ENCODE measurements around the gene IQGAP2. TPM values are rescaled to one million over a fixed set of nuclear protein-coding genes. Genes with fewer than 3 reads are reported as not detected.

The IQGAP2 gene
- polyA plus RNA-seq, 1 experiment: 0.63 TPM

DNA sequence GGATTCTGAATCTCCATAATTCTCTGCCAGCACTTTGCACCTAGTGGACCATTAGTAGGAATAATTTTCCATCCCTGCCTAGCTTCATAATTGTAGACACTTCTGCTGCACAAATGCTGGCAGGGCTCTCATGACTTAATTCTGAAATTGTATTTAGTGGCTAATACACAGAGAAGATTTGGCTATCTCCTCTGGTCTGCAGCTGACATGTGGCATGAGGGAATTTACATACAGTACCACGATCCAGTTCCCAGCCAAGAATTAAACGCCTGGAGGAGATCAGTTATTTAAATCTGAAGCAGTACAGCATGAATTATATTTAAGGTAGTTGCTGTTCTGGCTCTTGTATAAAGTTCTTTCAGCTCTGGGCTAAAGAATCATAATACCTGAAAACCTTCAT, 46.5 kb downstream of the IQGAP2 start:
- Histone ChIP-seq H3K9me3 (ENCODE audit: control insufficient read depth, insufficient read depth, low read length) (no peaks in the 10 kb centered on the region), H3K4me3 (ENCODE audit: low read depth, low read length) (no peak overlapping the region), H3K27me3 (ENCODE audit: control insufficient read depth, insufficient read depth, low read length) (no peaks in the 10 kb centered on the region), H3K27ac (ENCODE audit: low read depth, low read length) (no peak overlapping the region)
- ChIA-PET POLR2A (no interaction called here), CTCF (no interaction called here)
- TF ChIP-seq, protein P1, sequence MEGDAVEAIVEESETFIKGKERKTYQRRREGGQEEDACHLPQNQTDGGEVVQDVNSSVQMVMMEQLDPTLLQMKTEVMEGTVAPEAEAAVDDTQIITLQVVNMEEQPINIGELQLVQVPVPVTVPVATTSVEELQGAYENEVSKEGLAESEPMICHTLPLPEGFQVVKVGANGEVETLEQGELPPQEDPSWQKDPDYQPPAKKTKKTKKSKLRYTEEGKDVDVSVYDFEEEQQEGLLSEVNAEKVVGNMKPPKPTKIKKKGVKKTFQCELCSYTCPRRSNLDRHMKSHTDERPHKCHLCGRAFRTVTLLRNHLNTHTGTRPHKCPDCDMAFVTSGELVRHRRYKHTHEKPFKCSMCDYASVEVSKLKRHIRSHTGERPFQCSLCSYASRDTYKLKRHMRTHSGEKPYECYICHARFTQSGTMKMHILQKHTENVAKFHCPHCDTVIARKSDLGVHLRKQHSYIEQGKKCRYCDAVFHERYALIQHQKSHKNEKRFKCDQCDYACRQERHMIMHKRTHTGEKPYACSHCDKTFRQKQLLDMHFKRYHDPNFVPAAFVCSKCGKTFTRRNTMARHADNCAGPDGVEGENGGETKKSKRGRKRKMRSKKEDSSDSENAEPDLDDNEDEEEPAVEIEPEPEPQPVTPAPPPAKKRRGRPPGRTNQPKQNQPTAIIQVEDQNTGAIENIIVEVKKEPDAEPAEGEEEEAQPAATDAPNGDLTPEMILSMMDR (IDR thresholded peaks at IDR 0.05; ENCODE audit: low read depth, low read length): no peak
- DNase-seq (ENCODE audit: low read depth, low spot score): no peak

DNA sequence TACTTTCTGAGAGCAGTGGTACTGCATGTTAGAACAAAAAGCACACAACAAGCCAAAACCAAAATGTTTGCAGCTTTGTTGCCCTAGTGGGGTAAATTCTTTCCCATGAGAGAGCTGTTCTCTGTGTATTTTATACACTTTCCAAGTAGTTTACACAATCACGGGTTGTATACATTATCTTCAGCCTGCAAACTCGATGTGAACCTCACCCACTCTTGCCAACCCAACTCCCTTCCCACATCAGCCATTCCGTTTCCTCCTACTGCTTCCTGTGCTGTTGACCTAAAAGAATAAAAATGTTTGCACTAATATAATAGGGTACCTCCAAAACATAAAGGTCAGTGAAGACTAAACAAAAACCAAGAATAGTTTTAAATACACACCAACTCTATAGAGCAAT, 47.0 kb downstream of the IQGAP2 start:
- POLR2A ChIA-PET: no interaction called here
- CTCF ChIA-PET: no interaction called here
- TF ChIP-seq, protein P1 (IDR thresholded peaks at IDR 0.05; ENCODE audit: low read depth, low read length): no peak
- no peak overlapping the region for H3K4me3 ChIP-seq (ENCODE audit: low read depth, low read length)
- DNase-seq (ENCODE audit: low read depth, low spot score): no peak
- H3K27ac ChIP-seq (ENCODE audit: low read depth, low read length): no peak overlapping the region
- no peaks in the 10 kb centered on the region for H3K27me3 ChIP-seq (ENCODE audit: control insufficient read depth, insufficient read depth, low read length)
- H3K9me3 ChIP-seq (ENCODE audit: control insufficient read depth, insufficient read depth, low read length): no peaks in the 10 kb centered on the region

DNA sequence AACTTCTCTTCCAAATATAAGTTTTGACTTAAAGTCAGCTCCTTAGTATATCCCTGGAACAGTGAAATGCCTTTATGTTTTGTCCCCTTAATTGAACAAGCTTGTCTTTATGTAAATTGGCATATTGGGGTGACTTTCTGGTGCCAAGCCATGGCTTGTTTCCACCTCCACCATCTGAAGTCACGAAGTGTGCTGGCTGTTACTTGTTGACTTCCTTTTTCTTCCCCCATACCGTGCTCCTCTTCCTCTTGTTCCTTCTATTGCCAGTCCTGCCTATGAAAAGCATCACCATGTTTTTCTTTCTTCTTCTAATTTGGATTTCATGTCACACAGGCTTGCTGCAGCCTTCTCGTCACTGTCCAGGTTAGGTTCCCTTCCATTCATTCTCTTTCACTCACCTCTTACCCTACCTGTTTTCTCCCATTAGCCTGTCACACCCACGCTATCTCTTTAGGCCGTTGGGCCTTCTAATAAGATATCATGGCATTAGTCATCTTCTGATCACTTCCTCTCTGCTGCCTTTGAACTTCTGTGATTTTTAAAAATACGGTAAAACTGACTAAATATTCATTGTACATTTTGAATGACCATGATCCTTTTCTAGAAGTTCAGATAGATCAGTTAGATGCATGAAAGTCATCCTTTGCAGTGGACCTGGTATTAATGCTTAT, 48.1 kb downstream of the IQGAP2 start:
- ChIA-PET POLR2A (no interaction called here), CTCF (no interaction called here)
- DNase-seq (ENCODE audit: low read depth, low spot score): no peak
- no peaks in the 10 kb centered on the region for H3K9me3 ChIP-seq (ENCODE audit: control insufficient read depth, insufficient read depth, low read length)
- TF ChIP-seq, protein P1 (IDR thresholded peaks at IDR 0.05; ENCODE audit: low read depth, low read length): no peak
- no peak overlapping the region for H3K27ac ChIP-seq (ENCODE audit: low read depth, low read length)
- no peaks in the 10 kb centered on the region for H3K27me3 ChIP-seq (ENCODE audit: control insufficient read depth, insufficient read depth, low read length)
- H3K4me3 ChIP-seq (ENCODE audit: low read depth, low read length): no peak overlapping the region

DNA sequence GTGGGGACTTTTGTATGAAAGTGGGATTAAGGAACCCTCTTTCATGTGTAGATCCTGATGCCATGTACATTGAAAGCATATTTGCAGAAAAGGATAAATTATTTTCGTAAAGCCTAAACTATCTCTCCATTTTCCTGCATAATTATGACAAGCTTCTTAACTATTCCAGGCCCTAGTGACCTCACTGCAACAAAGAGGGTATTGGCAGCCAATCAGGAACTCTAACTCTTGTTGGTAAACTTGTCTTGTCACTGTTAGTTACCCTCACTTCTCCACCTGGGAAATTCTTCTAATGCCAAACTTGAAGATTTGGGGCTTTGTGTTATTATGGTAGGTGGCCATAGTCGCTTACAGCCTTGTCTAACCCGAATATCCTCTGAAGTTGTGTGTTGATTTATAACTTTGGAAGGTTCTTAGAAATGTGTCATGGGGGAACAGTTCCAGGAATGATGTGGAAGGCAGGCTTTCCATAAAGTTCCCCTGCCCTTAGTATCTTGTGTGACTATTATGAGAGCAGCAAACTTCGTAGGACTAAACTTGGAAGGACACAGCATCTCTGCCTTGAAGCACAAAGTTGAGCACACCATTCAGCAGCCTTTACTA, 52.5 kb downstream of the IQGAP2 start:
- Histone ChIP-seq H3K27me3 (ENCODE audit: control insufficient read depth, insufficient read depth, low read length) (no peaks in the 10 kb centered on the region), H3K4me3 (ENCODE audit: low read depth, low read length) (no peak overlapping the region), H3K27ac (ENCODE audit: low read depth, low read length) (no peak overlapping the region), H3K9me3 (ENCODE audit: control insufficient read depth, insufficient read depth, low read length) (no peaks in the 10 kb centered on the region)
- DNase-seq (ENCODE audit: low read depth, low spot score): no peak
- ChIA-PET CTCF (no interaction called here), POLR2A (no interaction called here)
- TF ChIP-seq, protein P1 (IDR thresholded peaks at IDR 0.05; ENCODE audit: low read depth, low read length): no peak

DNA sequence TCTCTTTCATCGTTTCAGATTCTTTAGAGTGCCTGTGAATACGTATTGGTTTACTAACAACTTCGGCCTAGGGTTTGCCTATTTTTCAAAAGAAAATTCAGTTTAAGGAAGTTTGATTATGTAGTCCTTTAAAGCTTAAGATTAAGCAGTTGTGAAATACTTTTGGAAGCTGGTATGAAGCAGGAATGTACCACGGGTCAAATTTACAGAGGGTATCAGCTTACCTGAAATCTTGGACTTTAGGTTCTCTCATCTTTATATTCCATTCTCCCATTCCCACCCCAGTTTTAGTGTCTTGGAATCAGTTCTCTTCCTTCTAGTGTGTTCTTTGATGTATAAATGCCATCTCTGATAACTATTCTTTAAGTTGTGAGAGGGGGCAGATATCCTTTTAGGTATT, 53.2 kb downstream of the IQGAP2 start:
- TF ChIP-seq, protein P1 (IDR thresholded peaks at IDR 0.05; ENCODE audit: low read depth, low read length): no peak
- CTCF ChIA-PET: no interaction called here

More for the DNA sequence above, 53.2 kb downstream of the IQGAP2 start:
- DNase-seq (ENCODE audit: low read depth, low spot score): no peak
- Histone ChIP-seq H3K27ac (ENCODE audit: low read depth, low read length) (no peak overlapping the region), H3K27me3 (ENCODE audit: control insufficient read depth, insufficient read depth, low read length) (no peaks in the 10 kb centered on the region), H3K4me3 (ENCODE audit: low read depth, low read length) (no peak overlapping the region), H3K9me3 (ENCODE audit: control insufficient read depth, insufficient read depth, low read length) (no peaks in the 10 kb centered on the region)
- POLR2A ChIA-PET: no interaction called here
